ENCODE data around the gene FCRL2. TPM values are rescaled to one million over a fixed set of nuclear protein-coding genes. Genes with fewer than 3 reads are reported as not detected.
A peak's percentile ranks its signal among the peaks of the same experiment; 100 is the strongest.

FCRL2 gene
- total RNA-seq, 1 experiment from 2014 or later, result not detected

- no peak overlapping the region for H3K4me2 ChIP-seq
- H3F3A ChIP-seq (ENCODE audit: insufficient read depth, low read depth), result no peaks in the 10 kb centered on the region
- no peaks in the 10 kb centered on the region for H3K4me1 ChIP-seq (replicated peaks; ENCODE audit: insufficient read depth)
- no peaks in the 10 kb centered on the region for H3K9me3 ChIP-seq (ENCODE audit: insufficient read depth, low read depth)
- H3K79me2 ChIP-seq (ENCODE audit: low read depth), result no peaks in the 10 kb centered on the region
- H3K27me3 ChIP-seq (ENCODE audit: insufficient read depth, low read depth), result peaks cover 12% of the 10 kb centered on the region; the same call in 1 of the 2 replicates
- no peak overlapping the region for H3K27ac ChIP-seq
- POLR2A ChIA-PET (ENCODE audit: unreplicated experiment), result no interaction called here
- no peaks in the 10 kb centered on the region for H3K9me2 ChIP-seq (ENCODE audit: insufficient read depth)
- TF ChIP-seq CTCF (conservative IDR thresholded peaks at IDR 0.05) (no peak), EZH2 (IDR thresholded peaks at IDR 0.05; ENCODE audit: low read depth) (no peak)
- intact Hi-C loops (cut with micrococcal nuclease; ENCODE audit: unreplicated experiment), result no loop called here
- H2AFZ ChIP-seq, result no peak overlapping the region
- no peak for DNase-seq
- no peak overlapping the region for H3K4me3 ChIP-seq
- no TSS peak for BruUV-seq (replicated peaks)
- CTCF ChIA-PET, result no interaction called here
- no peaks in the 10 kb centered on the region for H4K20me1 ChIP-seq (ENCODE audit: insufficient read depth)
- H3K36me3 ChIP-seq (ENCODE audit: low read depth), result no peaks in the 10 kb centered on the region
These were observed 3.2 kb downstream of the FCRL2 start for GRCh38 chr1:157773493-157774350.

- no peak overlapping the region for H2AFZ ChIP-seq
- peaks cover 16% of the 10 kb centered on the region for H3K27me3 ChIP-seq (ENCODE audit: insufficient read depth, low read depth)
- no peak overlapping the region for H3K4me2 ChIP-seq
- no peak overlapping the region for H3K4me3 ChIP-seq
- no peaks in the 10 kb centered on the region for H3K4me1 ChIP-seq (replicated peaks; ENCODE audit: insufficient read depth)
- no peaks in the 10 kb centered on the region for H3F3A ChIP-seq (ENCODE audit: insufficient read depth, low read depth)
- no TSS peak for BruUV-seq (replicated peaks)
- H3K36me3 ChIP-seq (ENCODE audit: low read depth), result no peaks in the 10 kb centered on the region
- DNase-seq, result peak in 1 of 2 experiments; percentile 46
- H3K79me2 ChIP-seq (ENCODE audit: low read depth), result no peaks in the 10 kb centered on the region
- CTCF ChIA-PET, result no interaction called here
- POLR2A ChIA-PET (ENCODE audit: unreplicated experiment), result no interaction called here
- H3K27ac ChIP-seq, result no peak overlapping the region
- no peaks in the 10 kb centered on the region for H4K20me1 ChIP-seq (ENCODE audit: insufficient read depth)
- no peaks in the 10 kb centered on the region for H3K9me3 ChIP-seq (ENCODE audit: insufficient read depth, low read depth)
- intact Hi-C loops (cut with micrococcal nuclease; ENCODE audit: unreplicated experiment), result no loop called here
- H3K9me2 ChIP-seq (ENCODE audit: insufficient read depth), result no peaks in the 10 kb centered on the region
- no peak for TF ChIP-seq CTCF (conservative IDR thresholded peaks at IDR 0.05)
- TF ChIP-seq EZH2 (IDR thresholded peaks at IDR 0.05; ENCODE audit: low read depth), result no peak
These were observed 5.1 kb downstream of the FCRL2 start for GRCh38 chr1:157771661-157772425.

- no peaks in the 10 kb centered on the region for H3K9me3 ChIP-seq (ENCODE audit: insufficient read depth, low read depth)
- no TSS peak for BruUV-seq (replicated peaks)
- no peaks in the 10 kb centered on the region for H3K4me1 ChIP-seq (replicated peaks; ENCODE audit: insufficient read depth)
- no peak overlapping the region for H3K4me3 ChIP-seq
- H3K4me2 ChIP-seq, result no peak overlapping the region
- peaks cover 21% of the 10 kb centered on the region for H3K27me3 ChIP-seq (ENCODE audit: insufficient read depth, low read depth)
- intact Hi-C loops (cut with micrococcal nuclease; ENCODE audit: unreplicated experiment), result no loop called here
- no peak for DNase-seq
- no peak overlapping the region for H3K27ac ChIP-seq
- CTCF ChIA-PET, result no interaction called here
- TF ChIP-seq CTCF (conservative IDR thresholded peaks at IDR 0.05), result no peak; the same call in 1 of the 2 replicates
- POLR2A ChIA-PET (ENCODE audit: unreplicated experiment), result no interaction called here
- no peak overlapping the region for H2AFZ ChIP-seq
- H3K36me3 ChIP-seq (ENCODE audit: low read depth), result no peaks in the 10 kb centered on the region
- no peaks in the 10 kb centered on the region for H3K9me2 ChIP-seq (ENCODE audit: insufficient read depth)
- no peaks in the 10 kb centered on the region for H4K20me1 ChIP-seq (ENCODE audit: insufficient read depth)
- no peaks in the 10 kb centered on the region for H3K79me2 ChIP-seq (ENCODE audit: low read depth)
- H3F3A ChIP-seq (ENCODE audit: insufficient read depth, low read depth), result no peaks in the 10 kb centered on the region
These were observed 6.4 kb downstream of the FCRL2 start for GRCh38 chr1:157770442-157771043.
